NB4 (cell line): ENCODE results near the gene SLC25A6.

Experiments used
- DNase-seq: peaks from one replicate; pipeline ENCODE4 v3.0.0; 2010; ENCODE audit warnings: low read depth
- H3K4me3 ChIP-seq: one replicate; pipeline ENCODE4 v1.5.1; 2011; ENCODE audit warnings: mild to moderate bottlenecking, low read depth, low read length, moderate library complexity
- MAX ChIP-seq: IDR thresholded peaks from 2 replicates; pipeline ENCODE4 v1.6.1; 2011; ENCODE audit warnings: low read depth, low read length
- MYC ChIP-seq: IDR thresholded peaks from 2 replicates; pipeline ENCODE4 v1.6.1; 2011; ENCODE audit warnings: low read depth, low read length
- POLR2A ChIP-seq: IDR thresholded peaks from 2 replicates; pipeline ENCODE4 v1.6.1; 2011; ENCODE audit warnings: mild to moderate bottlenecking; ENCODE audit not compliant: insufficient read length; ENCODE audit errors: extremely low read depth
- TF ChIP-seq, protein P1 (sequence below): IDR thresholded peaks from one replicate; pipeline ENCODE4 v1.5.1; 2012; ENCODE audit warnings: low read depth, low read length

Gene SLC25A6

DNA sequence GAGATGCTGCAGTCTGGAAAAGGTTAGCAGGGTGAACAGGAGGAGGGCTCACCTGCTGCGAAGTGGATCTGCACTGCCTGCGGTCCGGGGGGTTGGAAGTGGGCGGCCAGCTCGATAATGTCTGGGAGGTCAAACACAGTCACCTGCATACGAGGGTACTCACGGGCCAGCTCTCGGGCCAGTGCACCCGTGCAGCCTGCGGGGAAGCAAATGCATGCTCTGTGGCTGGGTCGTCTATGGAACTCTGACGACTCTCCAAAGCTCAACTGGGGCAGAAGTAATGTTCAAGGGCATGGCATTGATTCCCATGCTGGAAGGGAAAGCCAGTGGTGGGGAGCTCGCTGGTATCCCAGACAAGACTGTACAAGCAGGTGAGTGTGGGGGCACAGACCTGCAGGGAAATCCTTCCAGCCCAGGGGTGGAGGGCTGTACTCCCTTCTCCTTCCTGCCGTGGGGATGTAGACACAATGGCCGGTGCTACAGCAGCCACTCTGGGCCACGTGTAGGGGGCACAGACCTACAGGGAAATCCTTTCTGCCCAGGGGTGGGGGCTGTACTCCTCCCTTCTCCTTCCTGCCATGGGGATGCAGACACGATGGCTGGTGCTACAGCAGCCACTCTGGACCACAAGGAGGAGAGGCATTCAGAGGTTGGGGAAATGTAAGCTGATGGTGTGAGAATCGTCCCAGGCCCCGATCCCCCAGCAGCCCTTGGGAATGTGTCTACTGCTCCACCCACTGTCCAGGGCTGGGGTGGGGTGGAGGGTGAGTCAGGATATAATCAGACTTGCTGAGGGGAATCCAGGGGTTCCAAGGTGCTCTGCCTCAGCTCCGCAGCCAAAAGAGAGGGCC is 26.2 kb upstream of the SLC25A6 start:
- no peak for DNase-seq
- TF ChIP-seq, protein P1, sequence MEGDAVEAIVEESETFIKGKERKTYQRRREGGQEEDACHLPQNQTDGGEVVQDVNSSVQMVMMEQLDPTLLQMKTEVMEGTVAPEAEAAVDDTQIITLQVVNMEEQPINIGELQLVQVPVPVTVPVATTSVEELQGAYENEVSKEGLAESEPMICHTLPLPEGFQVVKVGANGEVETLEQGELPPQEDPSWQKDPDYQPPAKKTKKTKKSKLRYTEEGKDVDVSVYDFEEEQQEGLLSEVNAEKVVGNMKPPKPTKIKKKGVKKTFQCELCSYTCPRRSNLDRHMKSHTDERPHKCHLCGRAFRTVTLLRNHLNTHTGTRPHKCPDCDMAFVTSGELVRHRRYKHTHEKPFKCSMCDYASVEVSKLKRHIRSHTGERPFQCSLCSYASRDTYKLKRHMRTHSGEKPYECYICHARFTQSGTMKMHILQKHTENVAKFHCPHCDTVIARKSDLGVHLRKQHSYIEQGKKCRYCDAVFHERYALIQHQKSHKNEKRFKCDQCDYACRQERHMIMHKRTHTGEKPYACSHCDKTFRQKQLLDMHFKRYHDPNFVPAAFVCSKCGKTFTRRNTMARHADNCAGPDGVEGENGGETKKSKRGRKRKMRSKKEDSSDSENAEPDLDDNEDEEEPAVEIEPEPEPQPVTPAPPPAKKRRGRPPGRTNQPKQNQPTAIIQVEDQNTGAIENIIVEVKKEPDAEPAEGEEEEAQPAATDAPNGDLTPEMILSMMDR = no peak
- TF ChIP-seq POLR2A (no peak), MYC (no peak), MAX (no peak)
- H3K4me3 ChIP-seq = no peak overlapping the region

DNA sequence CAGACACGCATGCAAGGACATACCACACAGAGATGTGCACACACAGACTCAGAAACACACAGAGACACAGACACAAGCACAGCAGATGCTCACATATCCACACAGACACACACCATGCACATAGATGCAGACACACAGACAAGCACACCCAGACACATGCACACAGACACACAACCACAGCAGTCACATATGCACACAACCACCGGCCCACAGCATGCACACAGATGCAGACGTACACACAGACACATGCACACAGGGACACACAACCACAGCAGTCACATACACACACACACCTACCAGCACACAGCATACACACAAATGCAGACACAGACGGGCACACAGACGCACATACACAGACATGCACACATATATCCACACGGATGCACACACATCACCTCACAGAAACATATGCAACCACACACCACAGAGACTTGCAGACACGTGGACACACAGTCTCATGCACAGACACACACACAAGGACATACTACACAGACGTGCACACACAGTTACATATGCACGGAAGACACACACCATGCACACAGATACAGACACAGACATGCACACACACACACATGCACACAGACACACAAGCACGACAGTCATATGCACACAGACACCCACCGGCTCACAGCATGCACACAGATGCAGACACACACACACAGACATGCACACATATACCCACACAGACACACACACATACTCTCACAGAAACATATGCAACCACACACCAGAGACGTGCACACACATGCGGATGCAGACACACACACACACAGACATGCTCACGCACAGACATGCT is 25.2 kb upstream of the SLC25A6 start:
- DNase-seq = no peak
- TF ChIP-seq POLR2A (no peak), MYC (no peak), MAX (no peak)
- TF ChIP-seq, protein P1 = no peak
- no peak overlapping the region for H3K4me3 ChIP-seq

GRCh38 chrX:1416327-1416784 is 24.4 kb upstream of the SLC25A6 start:
- no peak for DNase-seq
- TF ChIP-seq MAX (no peak), MYC (no peak), POLR2A (no peak)
- TF ChIP-seq, protein P1 = no peak
- H3K4me3 ChIP-seq = no peak overlapping the region

DNA sequence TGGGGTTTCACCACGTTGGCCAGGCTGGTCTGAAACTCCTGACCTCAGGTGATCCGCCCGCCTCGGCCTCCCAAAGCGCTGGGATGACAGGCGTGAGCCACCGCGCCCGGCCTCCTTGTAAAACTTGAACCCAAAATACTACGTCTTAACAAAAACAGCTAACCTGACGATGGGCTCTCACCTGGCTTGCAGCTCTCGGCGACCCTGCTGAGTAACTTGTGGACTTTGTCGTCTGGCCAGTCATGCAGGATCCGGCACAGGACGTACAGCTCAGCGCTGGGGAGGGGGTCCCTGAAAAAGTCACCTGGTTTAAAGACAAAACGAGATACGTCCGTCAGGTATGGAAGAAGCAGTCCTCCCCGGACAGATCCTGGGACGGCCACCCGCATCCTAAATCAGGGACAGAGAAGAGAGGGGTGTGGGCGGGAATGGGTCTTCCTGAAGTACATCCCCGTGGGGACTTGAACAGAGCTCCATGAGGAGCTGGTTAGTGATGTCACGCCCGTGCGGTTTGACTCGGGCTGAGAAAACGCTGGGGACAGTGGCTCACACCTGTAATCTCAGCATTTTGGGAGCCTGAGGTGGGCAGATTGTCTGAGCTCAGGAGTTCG is 20.7 kb upstream of the SLC25A6 start:
- TF ChIP-seq, protein P1 = no peak
- no peak for TF ChIP-seq MAX
- TF ChIP-seq MYC = no peak
- TF ChIP-seq POLR2A = no peak
- no peak overlapping the region for H3K4me3 ChIP-seq
- DNase-seq = no peak

- H3K4me3 ChIP-seq = no peak overlapping the region
- TF ChIP-seq, protein P1 = no peak
- no peak for TF ChIP-seq MAX
- no peak for TF ChIP-seq POLR2A
- no peak for TF ChIP-seq MYC
- no peak for DNase-seq
Observed at GRCh38 chrX:1411326-1411725, 19.4 kb upstream of the SLC25A6 start.
